ENCODE data around the gene PNPLA1. TPM values are rescaled to one million over a fixed set of nuclear protein-coding genes. Genes with fewer than 3 reads are reported as not detected.

Gene PNPLA1
- total and polyA plus RNA-seq, 10 of the 15 experiments (the other 5 are each of a cell fraction or from before 2014, with no cell fraction given): 0.04 TPM; not detected in 9

- TF ChIP-seq PAX8 (IDR thresholded peaks at IDR 0.05) (no peak), POLR2A (IDR thresholded peaks at IDR 0.05; ENCODE audit: low read depth, low read length) (no peak), IRF5 (IDR thresholded peaks at IDR 0.05; ENCODE audit: borderline replicate concordance) (no peak), TCF12 (IDR thresholded peaks at IDR 0.05; ENCODE audit: low read depth, low read length) (no peak), ZBTB4 (CRISPR knock-in tag; IDR thresholded peaks at IDR 0.05) (no peak), CTCF (IDR thresholded peaks at IDR 0.05 in 2 of 3, conservative IDR thresholded peaks at IDR 0.05 in 1 of 3; ENCODE audit: control insufficient read depth in 2 of 3, extremely low read depth in 1 of 3, insufficient read depth in 1 of 3, low read depth in 3 of 3, low read length in 3 of 3) (no peak), CEBPZ (IDR thresholded peaks at IDR 0.05; ENCODE audit: low read depth, low read length) (no peak), MEF2B (IDR thresholded peaks at IDR 0.05; ENCODE audit: partially characterized antibody, poor library complexity, severe bottlenecking) (no peak), DPF2 (IDR thresholded peaks at IDR 0.05) (no peak), CHD2 (IDR thresholded peaks at IDR 0.05; ENCODE audit: borderline replicate concordance, low read depth, low read length) (no peak)
- CTCF ChIA-PET: interaction anchor here (1.1 kb wide), 1 partner anchor 11 kb away, joined by 4 read pairs; no protein-coding TSS in a partner anchor
- Histone ChIP-seq H3K4me3 (no peak overlapping the region), H3K36me3 (ENCODE audit: control insufficient read depth in 2 of 2, insufficient read depth in 2 of 2, low read length in 1 of 2) (no peaks in the 10 kb centered on the region), H2AFZ (ENCODE audit: control insufficient read depth, low read depth, low read length) (no peak overlapping the region), H3K79me2 (ENCODE audit: control insufficient read depth, insufficient read depth, low read length) (no peaks in the 10 kb centered on the region), H3K27me3 (replicated peaks in 1 of 2; ENCODE audit: control insufficient read depth in 2 of 2, insufficient read depth in 2 of 2, low read length in 1 of 2) (peaks cover 0 to 5% of the 10 kb centered on the region in 2 experiments; a peak in 1 of 4 replicates), H3K4me1 (ENCODE audit: control insufficient read depth, insufficient read depth, low read length) (no peaks in the 10 kb centered on the region), H3K27ac (ENCODE audit: control insufficient read depth, insufficient read depth) (no peak overlapping the region), H3K9me3 (replicated peaks; ENCODE audit: control insufficient read depth, insufficient read depth, low read length) (no peaks in the 10 kb centered on the region), H3K9ac (ENCODE audit: control insufficient read depth, insufficient read depth, low read length) (no peak overlapping the region), H3K4me2 (ENCODE audit: control insufficient read depth, insufficient read depth) (no peak overlapping the region), H4K20me1 (ENCODE audit: control insufficient read depth, insufficient read depth) (no peaks in the 10 kb centered on the region)
- FAIRE-seq (no peak), DNase-seq (ENCODE audit: low read depth, low spot score) (no peak), ATAC-seq (no peak)
- BruUV-seq (replicated peaks): no TSS peak
- in situ Hi-C loops (cut with MboI) (no loop called here), intact Hi-C loops (cut with micrococcal nuclease; ENCODE audit: unreplicated experiment) (no loop called here)
- POLR2A ChIA-PET: interaction anchor here (1.3 kb wide), 1 partner anchor 14 kb away, joined by 4 read pairs; no protein-coding TSS in a partner anchor
- SMC1A ChIA-PET (ENCODE audit: uncharacterized antibody, unreplicated experiment): interaction anchor here (0.6 to 2.1 kb wide), 2 partner anchors 28 to 1650 kb away, joined by 4 to 5 read pairs; no protein-coding TSS in a partner anchor
- RAD21 ChIA-PET (ENCODE audit: unreplicated experiment): no interaction called here
- 67% methylated on average over 13 of the region's 14 CpGs for whole genome bisulfite sequencing (ENCODE audit: insufficient coverage, insufficient replicate concordance, low lambda C conversion rate, missing lambda C conversion rate)
Observed at GRCh38 chr6:36329798-36330291, 60.0 kb downstream of the PNPLA1 start.
